HG02759 (cell line): ENCODE measurements around the gene STARD10.

Source experiments
- ATAC-seq: cut with Tn5 transposase; IDR thresholded peaks from one replicate; pipeline ENCODE4 v1.9.1; 2021; ENCODE audit warnings: mild to moderate bottlenecking, moderate library complexity; ENCODE audit not compliant: unreplicated experiment

The STARD10 gene

GRCh38 chr11:72767203-72768062 is 26.4 kb downstream of the STARD10 start:
- no peak for ATAC-seq

- no peak for ATAC-seq
These were observed 27.5 kb downstream of the STARD10 start for GRCh38 chr11:72766152-72766902.

- no peak for ATAC-seq
These were observed 29.3 kb downstream of the STARD10 start for GRCh38 chr11:72764503-72764902.

- no peak for ATAC-seq
These were observed 30.0 kb downstream of the STARD10 start for GRCh38 chr11:72763823-72764222.

- ATAC-seq = no peak
These were observed 31.1 kb downstream of the STARD10 start for GRCh38 chr11:72762641-72763304.

- no peak for ATAC-seq
These were observed 33.1 kb downstream of the STARD10 start for GRCh38 chr11:72760539-72761405.

GRCh38 chr11:72759468-72759985 is 34.3 kb downstream of the STARD10 start:
- ATAC-seq = no peak

- no peak for ATAC-seq
These were observed 35.0 kb downstream of the STARD10 start for GRCh38 chr11:72758690-72759389.

GRCh38 chr11:72758304-72758689 is 35.5 kb downstream of the STARD10 start:
- ATAC-seq = no peak

GRCh38 chr11:72755713-72756285 is 38.0 kb downstream of the STARD10 start:
- no peak for ATAC-seq

GRCh38 chr11:72754544-72755155 is 39.2 kb downstream of the STARD10 start:
- no peak for ATAC-seq

GRCh38 chr11:72754149-72754543 is 39.7 kb downstream of the STARD10 start:
- ATAC-seq = no peak

- no peak for ATAC-seq
These were observed 40.3 kb downstream of the STARD10 start for GRCh38 chr11:72753341-72754148.

GRCh38 chr11:72752088-72752914 is 41.5 kb downstream of the STARD10 start, which contains the start of gene ARAP1:
TSS of gene ARAP1 (minus strand) at chr11:72752408. CDS start at chr11:72727128, 25,280 bp downstream.
- peak; percentile 69 for ATAC-seq

GRCh38 chr11:72751116-72752087 is 42.4 kb downstream of the STARD10 start:
- ATAC-seq = no peak

- no peak for ATAC-seq
These were observed 43.2 kb downstream of the STARD10 start for GRCh38 chr11:72750556-72751115.
